Psoas muscle (tissue), 8 donors: Measurements from ENCODE around the gene TIFAB. TPM values are rescaled to one million over a fixed set of nuclear protein-coding genes. Genes with fewer than 3 reads are reported as not detected.

Experiments used
- ATAC-seq, 4 donors: fragments of 200-7000 bp; cut with Tn5 transposase; one replicate each; pipeline ENCODE4 v1.9.1; 2020; ENCODE audit warnings: moderate library complexity in 3 of 4, mild to moderate bottlenecking in 2 of 4
- DNase-seq, 2 donors: peaks; one replicate each; pipeline ENCODE4 v3.0.0-alpha.2; 2020
- H3K27ac ChIP-seq: fragments of 200-600 bp; one replicate; pipeline ENCODE4 v1.8.0; 2022
- H3K27me3 ChIP-seq, 3 donors: fragments of 200-600 bp in 1 of 3; one replicate each; pipeline versions ENCODE4 v1.6.1 to v1.8.0; 2013 to 2022; ENCODE audit warnings: low read length in 2 of 3, mild to moderate bottlenecking in 2 of 3, moderate library complexity in 1 of 3; ENCODE audit not compliant: insufficient read depth in 3 of 3
- H3K36me3 ChIP-seq, 2 donors: fragments of 200-600 bp in 1 of 2; one replicate each; pipeline versions ENCODE4 v1.6.1 to v1.8.0; 2013 to 2022; ENCODE audit warnings: low read depth in 1 of 2, mild to moderate bottlenecking in 1 of 2, moderate library complexity in 1 of 2; ENCODE audit not compliant: insufficient read depth in 1 of 2
- H3K4me1 ChIP-seq: fragments of 200-600 bp; one replicate; pipeline ENCODE4 v1.8.0; 2022
- H3K4me3 ChIP-seq: fragments of 200-600 bp; one replicate; pipeline ENCODE4 v1.8.0; 2022; ENCODE audit warnings: mild to moderate bottlenecking
- H3K9me3 ChIP-seq: fragments of 200-600 bp; one replicate; pipeline ENCODE4 v1.8.0; 2022
- WGBS, 3 donors: extraction: QIAGEN DNeasy Blood & Tissue Kit; methylation state at CpG; one replicate each; pipeline versions ENCODE4 v1.1.6 to v1.1.7; 2013; 5-methylcytosine and 5-hydroxymethylcytosine counted together
- intact Hi-C, 2 donors: fragments of 100-400 bp; cut with DNase I; formaldehyde crosslinking; loops; one replicate each; pipeline versions ENCODE4 v1.11.0 to v1.14.2; 2022
- polyA plus RNA-seq, 3 donors: library from polyadenylated mRNA; stranded (reverse); fragments of 200-250 nt; gene quantifications; one replicate each; pipeline ENCODE4 v1.2.3, GENCODE V29; 2013
- total RNA-seq, 4 donors: library from RNA; stranded (reverse); fragmentation: NEBNext Ultra II Directional in 2 of 4; extraction: Animal tissue kit (Norgen Biotek cat#: 25700) in 2 of 4; gene quantifications; one replicate each; pipeline versions ENCODE4 v1.2.1 to v1.2.4, GENCODE V29; 2021 to 2023
- TF ChIP-seq, protein P1 (sequence below): fragments of 200-600 bp; IDR thresholded peaks from one replicate; pipeline ENCODE4 v1.8.0; 2022; ENCODE audit warnings: antibody characterized with exemption
- donor health status: healthy with polysubstance abuse.
- donor health status: DM: no; HTN: no; CAD: no; lungs with moderate emphysema.
- donor health status: Bipolar disorder and iron deficiency.
- donor health status: healthy.
- donor health status: DM: yes; HTN: yes; CAD: no.
- donor health status: DM: no; HTN: no; CAD: no.
- donor health status: DM: no; HTN: no; CAD: no.
- donor health status: DM: yes; HTN: yes; CAD: no.

Gene TIFAB
- total and polyA plus RNA-seq, 7 donors: under 0.01 TPM; not detected in 6

- WGBS, 3 donors: 81 to 82% (median 81%) methylated on average over 4 of the region's 4 CpGs
- Histone ChIP-seq H3K9me3 (no peaks in the 10 kb centered on the region), H3K27ac (no peak overlapping the region), H3K4me1 (no peaks in the 10 kb centered on the region), H3K4me3 (no peak overlapping the region), H3K27me3 (peaks cover 0 to 11% (median 0%) of the 10 kb centered on the region in 3 donors), H3K36me3 (no peaks in the 10 kb centered on the region)
- TF ChIP-seq, protein P1, sequence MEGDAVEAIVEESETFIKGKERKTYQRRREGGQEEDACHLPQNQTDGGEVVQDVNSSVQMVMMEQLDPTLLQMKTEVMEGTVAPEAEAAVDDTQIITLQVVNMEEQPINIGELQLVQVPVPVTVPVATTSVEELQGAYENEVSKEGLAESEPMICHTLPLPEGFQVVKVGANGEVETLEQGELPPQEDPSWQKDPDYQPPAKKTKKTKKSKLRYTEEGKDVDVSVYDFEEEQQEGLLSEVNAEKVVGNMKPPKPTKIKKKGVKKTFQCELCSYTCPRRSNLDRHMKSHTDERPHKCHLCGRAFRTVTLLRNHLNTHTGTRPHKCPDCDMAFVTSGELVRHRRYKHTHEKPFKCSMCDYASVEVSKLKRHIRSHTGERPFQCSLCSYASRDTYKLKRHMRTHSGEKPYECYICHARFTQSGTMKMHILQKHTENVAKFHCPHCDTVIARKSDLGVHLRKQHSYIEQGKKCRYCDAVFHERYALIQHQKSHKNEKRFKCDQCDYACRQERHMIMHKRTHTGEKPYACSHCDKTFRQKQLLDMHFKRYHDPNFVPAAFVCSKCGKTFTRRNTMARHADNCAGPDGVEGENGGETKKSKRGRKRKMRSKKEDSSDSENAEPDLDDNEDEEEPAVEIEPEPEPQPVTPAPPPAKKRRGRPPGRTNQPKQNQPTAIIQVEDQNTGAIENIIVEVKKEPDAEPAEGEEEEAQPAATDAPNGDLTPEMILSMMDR: no peak
- ATAC-seq: no peak
- DNase-seq: no peak
- intact Hi-C loops: no loop called here
Observed at GRCh38 chr5:135471726-135472125, 19.6 kb upstream of the TIFAB start.

GRCh38 chr5:135469911-135470310 is 17.8 kb upstream of the TIFAB start:
- Histone ChIP-seq H3K27ac (no peak overlapping the region), H3K4me1 (no peaks in the 10 kb centered on the region), H3K4me3 (no peak overlapping the region), H3K27me3 (peaks cover 0 to 19% (median 0%) of the 10 kb centered on the region in 3 donors), H3K9me3 (no peaks in the 10 kb centered on the region), H3K36me3 (no peaks in the 10 kb centered on the region)
- intact Hi-C loops: loop anchor here in 1 of 2 donors (5.0 kb wide), 1 partner anchor 357 kb away; no protein-coding TSS in a partner anchor
- WGBS, 3 donors: 79 to 86% (median 84%) methylated on average over 5 of the region's 5 CpGs
- TF ChIP-seq, protein P1: no peak
- DNase-seq: no peak
- no peak for ATAC-seq

DNA sequence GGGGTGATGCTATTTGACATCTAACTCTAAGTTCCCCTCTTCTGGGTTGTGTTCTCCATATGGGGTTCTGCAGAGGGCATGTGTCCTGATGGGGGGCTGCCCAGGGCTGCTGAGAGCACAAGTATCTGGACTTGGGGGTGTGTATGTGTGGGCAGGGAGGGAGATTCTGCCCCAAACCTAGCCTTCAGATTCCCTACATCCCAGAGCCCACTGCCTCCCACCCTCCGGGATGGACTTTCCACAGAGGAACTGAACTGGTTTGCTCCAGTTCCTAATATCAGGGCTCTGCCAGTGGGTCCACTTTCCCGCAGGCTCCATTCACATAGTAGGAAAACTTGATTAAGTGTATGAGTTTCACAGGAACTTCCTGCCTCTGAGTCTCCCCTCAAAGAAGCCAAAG is 16.4 kb upstream of the TIFAB start:
- DNase-seq (no peak), ATAC-seq (no peak)
- Histone ChIP-seq H3K27me3 (peaks cover 0 to 19% (median 0%) of the 10 kb centered on the region in 3 donors), H3K4me1 (no peaks in the 10 kb centered on the region), H3K27ac (no peak overlapping the region), H3K36me3 (no peaks in the 10 kb centered on the region), H3K4me3 (no peak overlapping the region), H3K9me3 (no peaks in the 10 kb centered on the region)
- WGBS, 3 donors: 68 to 90% (median 89%) methylated on average over 2 of the region's 2 CpGs
- TF ChIP-seq, protein P1: no peak
- intact Hi-C loops: loop anchor here in 1 of 2 donors (5.0 kb wide), 1 partner anchor 359 kb away; no protein-coding TSS in a partner anchor

- no peak for DNase-seq
- TF ChIP-seq, protein P1: no peak
- H3K4me1 ChIP-seq: no peaks in the 10 kb centered on the region
- WGBS, 3 donors: 88 to 95% (median 93%) methylated on average over 4 of the region's 4 CpGs
- H3K27me3 ChIP-seq: peaks cover 0 to 19% (median 0%) of the 10 kb centered on the region in 3 donors
- no peak overlapping the region for H3K27ac ChIP-seq
- no peak for ATAC-seq
- H3K9me3 ChIP-seq: no peaks in the 10 kb centered on the region
- intact Hi-C loops: loop anchor here (2.0 to 5.0 kb wide), 2 partner anchors 85 to 359 kb away; no protein-coding TSS in a partner anchor
- H3K36me3 ChIP-seq: no peaks in the 10 kb centered on the region
- H3K4me3 ChIP-seq: no peak overlapping the region
Observed at GRCh38 chr5:135467871-135468485, 15.8 kb upstream of the TIFAB start.
